Activated T-cell treated with anti-CD3 and anti-CD28 coated beads for 24 hours (primary cell): Measurements from ENCODE around the gene ZNF267.
A peak's percentile ranks its signal among the peaks of the same experiment; 100 is the strongest.
"Not testable (repeated sequence)": the region's sequence is repeated elsewhere in the genome, so short reads cannot be mapped to it uniquely, and the experiment has no call there.

Experiments used
- DNase-seq: peaks from one replicate; pipeline ENCODE4 v3.0.0-alpha.2; 2020; ENCODE audit warnings: low read depth

The ZNF267 gene

DNA sequence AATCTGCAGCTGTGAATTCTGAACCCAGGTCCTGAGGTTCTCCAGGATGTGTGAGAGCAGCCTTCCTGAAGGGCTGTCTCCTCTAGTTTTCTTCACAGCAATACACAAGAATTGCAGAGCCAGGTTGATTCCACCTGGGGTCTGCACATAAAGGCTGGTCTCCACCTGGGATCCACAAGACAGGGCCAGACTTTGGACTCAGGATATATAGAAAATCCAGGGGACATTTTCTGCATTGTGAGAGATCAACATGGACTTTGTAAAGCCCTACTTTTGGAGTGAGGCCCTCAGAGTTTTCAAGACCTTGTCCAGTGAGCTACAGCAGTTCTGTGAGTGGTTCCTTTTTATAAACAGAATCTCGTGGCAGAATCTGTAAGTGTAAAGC, 6.3 kb downstream of the ZNF267 start:
- no peak for DNase-seq

DNA sequence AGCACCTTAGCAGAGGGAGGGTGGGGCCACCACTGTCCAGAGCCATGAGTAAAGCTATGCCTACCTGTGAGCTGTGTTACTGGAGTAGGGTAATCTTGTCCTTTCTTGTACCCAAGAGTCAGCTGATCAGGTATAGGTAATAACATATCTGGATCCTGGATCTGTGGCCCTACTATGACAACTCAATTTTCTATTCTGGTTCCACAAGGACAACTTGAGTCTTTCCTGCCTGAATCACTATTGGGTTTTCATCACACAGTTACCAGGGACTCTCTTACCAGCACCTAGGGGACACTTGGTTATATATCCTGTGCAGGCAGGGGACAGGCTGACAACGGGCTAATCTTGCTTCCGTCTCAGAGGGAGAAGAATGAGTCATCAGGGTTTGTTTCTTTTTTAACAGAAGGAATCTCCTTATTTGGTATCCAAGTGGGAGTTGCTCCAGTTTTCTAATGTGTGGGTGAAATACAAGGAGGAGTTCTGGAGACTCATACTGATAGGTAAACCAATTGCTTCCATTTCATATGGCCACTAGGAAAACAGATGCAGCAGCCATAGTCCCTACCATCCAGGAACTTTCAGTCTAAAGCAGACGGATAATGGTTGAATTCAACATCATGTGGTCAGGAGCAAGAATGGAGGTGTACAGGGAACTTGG, 6.8 kb downstream of the ZNF267 start:
- DNase-seq: no peak

GRCh38 chr16:31886227-31886626, 12.6 kb downstream of the ZNF267 start:
- no peak for DNase-seq

- DNase-seq: no peak
These were observed 15.1 kb downstream of the ZNF267 start for GRCh38 chr16:31888735-31889134.

GRCh38 chr16:31892111-31892510, 18.5 kb downstream of the ZNF267 start:
- not testable (repeated sequence) for DNase-seq

DNA sequence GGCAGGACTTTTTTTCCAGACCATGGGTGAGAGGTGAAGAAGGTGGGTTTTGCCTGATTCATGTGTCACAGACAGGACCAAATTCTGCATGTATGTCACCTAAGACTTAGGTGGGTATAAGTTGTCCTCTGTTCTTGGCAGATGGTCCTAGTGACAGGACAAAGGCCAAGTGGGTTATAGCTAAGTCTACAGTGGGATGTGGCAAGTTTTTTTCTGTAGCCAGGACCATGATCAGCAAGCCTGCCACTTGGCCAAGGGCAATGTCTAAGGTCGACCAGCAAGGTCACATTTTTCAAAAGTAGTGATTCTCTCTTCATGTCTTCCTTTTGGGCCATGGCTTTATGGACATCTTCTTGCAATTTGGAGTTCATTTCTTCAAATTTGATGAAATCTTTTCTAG, 20.2 kb downstream of the ZNF267 start:
- no peak for DNase-seq

DNA sequence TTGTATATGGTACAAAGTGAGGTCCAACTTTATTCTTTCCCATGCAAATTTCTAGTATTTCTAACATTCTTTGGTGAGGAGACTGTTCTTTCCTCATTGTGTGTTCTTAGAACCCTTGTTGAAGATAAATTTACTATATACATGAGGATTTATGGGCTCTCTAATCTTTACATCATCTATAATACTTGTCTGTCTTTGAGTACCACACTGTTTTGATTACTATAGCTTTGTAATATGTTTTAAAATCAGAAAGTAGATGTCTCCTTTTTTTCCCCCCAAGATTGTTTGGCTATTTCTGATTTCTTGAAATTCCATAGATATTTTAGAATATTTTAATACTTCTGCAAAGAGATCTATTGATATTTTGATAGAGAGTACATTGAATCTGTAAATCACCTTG, 23.7 kb downstream of the ZNF267 start:
- no peak for DNase-seq

GRCh38 chr16:31899505-31899904, 25.9 kb downstream of the ZNF267 start:
- no peak for DNase-seq

- not testable (repeated sequence) for DNase-seq
These were observed 31.0 kb downstream of the ZNF267 start for GRCh38 chr16:31904571-31904970.

DNA sequence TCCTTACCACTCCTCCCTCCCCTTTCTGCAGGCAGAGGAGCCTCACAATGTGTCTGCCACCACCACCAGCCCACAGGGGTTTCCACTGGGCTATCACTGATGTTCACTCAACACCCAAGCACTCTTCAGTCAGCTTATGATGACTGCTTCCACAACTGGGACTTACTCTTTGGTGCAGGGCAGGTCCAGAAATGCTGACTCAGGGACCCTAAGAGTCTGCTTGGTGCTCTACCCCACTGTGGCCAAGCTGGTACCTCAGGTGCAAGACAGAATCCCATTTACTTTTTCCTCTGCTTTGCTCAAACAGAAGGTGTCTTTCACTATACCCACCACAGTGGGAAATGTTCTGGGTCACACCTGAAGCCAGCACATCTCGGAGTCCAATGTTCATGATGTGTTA, 40.1 kb downstream of the ZNF267 start:
- no peak for DNase-seq

GRCh38 chr16:31916056-31916488, 42.5 kb downstream of the ZNF267 start:
- no peak for DNase-seq

DNA sequence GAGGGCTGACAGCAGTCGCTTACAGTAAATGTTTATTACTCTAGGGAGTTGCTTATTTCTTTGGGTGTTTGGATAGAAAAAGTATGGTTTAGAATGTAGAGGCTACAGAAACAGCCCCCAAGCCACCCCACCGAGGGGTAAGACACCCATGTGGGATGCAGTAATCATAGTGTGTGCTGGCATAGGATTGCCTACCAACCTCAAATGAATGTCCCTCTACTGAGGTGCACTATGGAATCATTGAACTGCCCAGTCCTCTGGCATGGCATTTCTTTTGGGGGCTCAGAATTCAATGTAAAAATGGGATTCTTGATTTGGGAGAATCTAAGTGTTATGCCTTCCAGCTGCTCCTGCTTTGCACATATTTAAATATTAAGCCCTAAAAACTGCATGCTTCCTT, 46.8 kb downstream of the ZNF267 start:
- no peak for DNase-seq

DNA sequence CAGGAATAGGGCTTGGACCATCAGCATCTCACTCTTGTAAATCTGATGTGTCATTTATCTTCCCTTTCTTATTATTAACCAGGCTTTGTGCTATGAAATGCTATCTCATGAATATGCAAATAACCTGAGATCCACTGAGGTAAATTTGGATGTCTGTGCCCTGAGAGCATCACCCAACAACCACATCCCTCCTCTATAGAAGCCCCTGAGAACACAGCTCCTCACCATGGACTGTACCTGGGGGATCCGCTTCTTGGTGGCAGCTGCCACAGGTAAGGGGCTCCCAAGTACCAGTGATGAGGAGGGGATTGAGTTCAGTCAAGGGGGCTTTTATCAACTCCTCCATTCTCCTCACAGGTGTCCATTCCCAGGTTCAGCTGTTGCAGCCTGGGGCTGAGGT, 78.2 kb downstream of the ZNF267 start:
- DNase-seq: not testable (repeated sequence)

- DNase-seq: peak; percentile 1
These were observed 78.6 kb downstream of the ZNF267 start for GRCh38 chr16:31952206-31952605.

DNA sequence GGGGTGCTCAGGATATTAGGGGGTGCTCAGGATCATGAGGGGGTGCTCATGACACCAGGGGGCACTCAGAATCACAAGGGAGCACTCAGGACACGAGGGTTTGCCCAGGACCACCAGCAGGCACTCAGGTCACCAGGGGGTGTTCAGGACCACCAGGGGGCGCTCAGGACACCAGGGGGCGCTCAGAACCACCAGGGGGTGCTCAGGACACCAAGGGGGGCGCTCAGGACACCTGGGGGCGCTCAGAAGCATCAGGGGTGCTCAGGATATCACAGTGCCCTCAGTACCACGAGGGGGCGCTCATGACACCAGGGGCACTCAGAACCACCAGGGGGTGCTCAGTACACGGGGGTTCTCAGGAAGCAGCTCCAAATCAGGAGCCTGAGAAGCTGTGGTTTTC, 82.6 kb downstream of the ZNF267 start:
- not testable (repeated sequence) for DNase-seq

DNA sequence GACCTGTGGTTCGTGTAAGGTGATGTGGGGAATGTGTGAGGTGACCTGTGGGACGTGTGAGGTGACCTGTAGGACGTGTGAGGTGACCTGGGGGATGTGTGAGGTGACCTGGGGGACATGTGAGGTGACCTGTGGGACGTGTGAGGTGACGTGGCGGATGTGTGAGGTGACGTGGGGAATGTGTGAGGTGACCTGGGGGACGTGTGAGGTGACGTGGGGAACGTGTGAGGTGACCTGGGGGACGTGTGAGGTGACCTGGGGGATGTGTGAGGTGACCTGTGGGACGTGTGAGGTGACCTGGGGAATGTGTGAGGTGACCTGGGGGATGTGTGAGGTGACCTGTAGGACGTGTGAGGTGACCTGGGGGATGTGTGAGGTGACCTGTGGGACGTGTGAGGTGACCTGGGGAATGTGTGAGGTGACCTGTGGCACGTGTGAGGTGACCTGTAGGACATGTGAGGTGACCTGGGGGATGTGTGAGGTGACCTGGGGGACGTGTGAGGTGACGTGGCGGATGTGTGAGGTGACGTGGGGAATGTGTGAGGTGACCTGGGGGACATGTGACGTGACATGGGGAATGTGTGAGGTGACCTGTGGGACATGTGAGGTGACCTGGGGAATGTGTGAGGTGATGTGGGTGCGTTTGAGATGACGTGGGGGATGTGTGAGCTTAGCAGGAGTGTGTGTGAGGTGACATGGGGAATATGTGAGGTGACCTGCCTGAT, 86.7 kb downstream of the ZNF267 start:
- not testable (repeated sequence) for DNase-seq
